Subcutaneous adipose tissue (tissue), 4 donors: ENCODE results near the gene TIPARP. TPM values are rescaled to one million over a fixed set of nuclear protein-coding genes. Genes with fewer than 3 reads are reported as not detected.

Experiments
- total RNA-seq, 4 donors: library from RNA; depleted of rRNA; stranded (reverse); fragments of >200 nt; gene quantifications; one replicate each; pipeline ENCODE4 v1.1.0, GENCODE V29; 2016
- TF ChIP-seq, protein P1 (sequence below): fragments of 450-650 bp; IDR thresholded peaks from one replicate; pipeline ENCODE4 v1.5.1; 2016; ENCODE audit warnings: low read depth, mild to moderate bottlenecking, control low read depth, antibody characterized with exemption, moderate library complexity

The TIPARP gene
- total RNA-seq, 4 donors from 2014 or later, result 32.2 to 70.1 (median 43.6) TPM

DNA sequence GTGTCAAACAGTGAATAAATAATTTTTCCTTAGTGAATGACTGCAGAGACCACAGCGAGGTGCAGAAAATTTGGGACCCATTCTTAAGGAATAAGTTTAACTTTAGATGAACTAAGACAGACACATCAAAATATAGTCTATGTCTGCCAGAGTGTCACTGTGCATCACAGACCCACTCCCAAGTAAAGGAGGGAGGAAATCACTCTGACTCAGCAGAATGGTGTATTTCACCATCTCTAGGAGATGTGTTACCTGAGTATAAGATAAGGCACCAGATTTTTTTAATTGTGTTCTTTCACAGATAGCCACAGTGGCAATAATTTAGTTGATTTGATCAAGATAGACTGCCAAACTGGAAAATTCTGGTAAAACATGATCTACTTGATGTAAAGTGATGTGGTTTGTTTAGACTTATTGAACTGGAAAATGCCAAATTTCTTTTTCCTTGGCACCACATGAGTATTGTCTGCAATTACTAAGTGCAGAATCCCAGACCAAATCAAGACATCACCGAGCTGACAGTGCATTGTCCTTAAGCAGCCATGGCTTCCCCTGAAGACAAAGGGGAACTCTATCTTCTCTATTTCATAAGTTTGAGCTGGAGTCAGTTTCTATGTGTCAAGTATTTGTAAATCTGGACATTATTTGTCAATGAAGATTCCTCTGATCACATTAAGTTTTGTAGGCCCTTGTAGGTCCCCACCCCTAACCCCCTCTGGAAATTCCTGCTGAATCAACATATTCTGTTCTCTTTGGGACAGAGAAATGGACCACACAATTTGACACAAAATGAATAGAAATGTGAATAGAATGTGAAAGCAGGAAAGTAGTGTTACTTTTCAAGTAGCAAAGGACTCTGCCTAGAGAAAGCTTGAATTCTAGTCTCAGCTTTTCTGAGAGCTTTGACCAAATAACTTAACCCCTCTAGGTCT, 47.6 kb downstream of the TIPARP start:
- TF ChIP-seq, protein P1, sequence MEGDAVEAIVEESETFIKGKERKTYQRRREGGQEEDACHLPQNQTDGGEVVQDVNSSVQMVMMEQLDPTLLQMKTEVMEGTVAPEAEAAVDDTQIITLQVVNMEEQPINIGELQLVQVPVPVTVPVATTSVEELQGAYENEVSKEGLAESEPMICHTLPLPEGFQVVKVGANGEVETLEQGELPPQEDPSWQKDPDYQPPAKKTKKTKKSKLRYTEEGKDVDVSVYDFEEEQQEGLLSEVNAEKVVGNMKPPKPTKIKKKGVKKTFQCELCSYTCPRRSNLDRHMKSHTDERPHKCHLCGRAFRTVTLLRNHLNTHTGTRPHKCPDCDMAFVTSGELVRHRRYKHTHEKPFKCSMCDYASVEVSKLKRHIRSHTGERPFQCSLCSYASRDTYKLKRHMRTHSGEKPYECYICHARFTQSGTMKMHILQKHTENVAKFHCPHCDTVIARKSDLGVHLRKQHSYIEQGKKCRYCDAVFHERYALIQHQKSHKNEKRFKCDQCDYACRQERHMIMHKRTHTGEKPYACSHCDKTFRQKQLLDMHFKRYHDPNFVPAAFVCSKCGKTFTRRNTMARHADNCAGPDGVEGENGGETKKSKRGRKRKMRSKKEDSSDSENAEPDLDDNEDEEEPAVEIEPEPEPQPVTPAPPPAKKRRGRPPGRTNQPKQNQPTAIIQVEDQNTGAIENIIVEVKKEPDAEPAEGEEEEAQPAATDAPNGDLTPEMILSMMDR, result no peak

- TF ChIP-seq, protein P1, result no peak
Observed at GRCh38 chr3:156723182-156723619, 48.8 kb downstream of the TIPARP start.

- TF ChIP-seq, protein P1, result no peak
Observed at GRCh38 chr3:156725682-156726081, 51.3 kb downstream of the TIPARP start.

- TF ChIP-seq, protein P1, result no peak
Observed at GRCh38 chr3:156726456-156726855, 52.1 kb downstream of the TIPARP start.

DNA sequence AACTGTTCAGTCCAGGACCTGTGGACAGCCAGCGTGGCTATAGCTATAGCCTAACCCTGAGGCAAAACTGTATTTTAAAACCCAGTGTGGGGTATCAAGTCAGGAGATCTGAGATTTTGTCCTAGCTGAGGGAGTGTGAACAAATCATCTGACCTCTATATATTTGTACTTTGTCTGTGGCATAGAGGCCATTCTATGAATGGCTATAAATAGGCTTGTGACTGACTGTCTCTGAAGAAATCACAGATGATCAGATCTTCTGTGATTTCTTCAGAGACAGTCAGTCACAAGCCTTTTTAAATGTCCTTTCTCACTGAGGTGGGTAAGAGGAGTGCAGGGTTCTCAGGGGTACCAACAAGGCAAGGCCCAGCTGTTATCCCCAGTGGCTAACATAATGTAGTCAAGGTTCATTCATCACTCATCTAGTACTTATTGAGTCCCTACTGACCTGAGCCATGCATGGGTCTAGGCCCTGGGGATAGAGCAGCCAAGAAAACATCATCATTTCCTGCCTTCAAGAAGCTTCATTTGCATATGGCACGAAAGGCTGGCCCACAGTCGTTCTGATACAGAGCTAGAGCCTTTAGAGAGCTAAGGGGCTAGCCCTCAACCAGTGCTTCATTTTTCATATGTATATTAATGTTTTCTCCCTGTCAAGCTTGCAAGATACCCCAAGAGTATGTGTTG, 53.3 kb downstream of the TIPARP start:
- TF ChIP-seq, protein P1, result no peak

DNA sequence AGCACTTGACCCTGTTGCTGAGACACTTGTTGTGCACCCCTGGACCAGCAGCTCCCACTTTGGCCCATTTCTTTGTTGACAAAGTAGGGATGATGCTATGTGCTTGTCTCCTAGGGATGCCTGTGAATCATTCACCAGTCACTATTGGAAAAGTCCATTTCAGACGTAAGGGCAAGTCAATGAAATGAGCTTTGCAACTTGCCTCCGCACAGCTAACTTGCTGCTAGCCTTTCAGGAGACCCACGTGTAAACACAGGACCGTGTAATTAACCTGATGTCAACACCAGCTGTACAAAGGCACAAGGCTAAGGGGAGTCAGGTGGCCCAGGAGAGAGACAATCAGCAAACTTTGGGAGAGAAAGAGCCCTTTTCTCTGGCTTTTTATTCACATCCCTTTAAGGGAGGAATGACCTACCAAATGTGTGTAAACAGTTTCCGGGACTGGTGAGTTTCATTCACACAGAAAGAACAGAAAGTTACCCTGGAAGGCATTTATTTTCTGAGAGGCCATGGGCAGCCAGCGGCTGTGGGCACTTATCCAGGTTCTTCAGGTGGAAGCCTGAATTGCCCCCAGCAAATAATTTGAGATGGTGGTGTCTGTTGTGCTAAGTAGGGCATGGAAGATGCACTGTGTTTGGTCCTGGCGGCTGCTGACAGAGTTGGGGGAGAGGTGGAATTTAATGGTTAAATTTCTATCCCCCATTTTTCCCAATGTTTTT, 54.0 kb downstream of the TIPARP start:
- TF ChIP-seq, protein P1, result no peak
